Measurements from ENCODE around the gene GPR137B.
"Not testable (repeated sequence)": the region's sequence is repeated elsewhere in the genome, so short reads cannot be mapped to it uniquely, and the experiment has no call there.

GPR137B gene

GRCh38 chr1:236164273-236164672, 21.9 kb downstream of the GPR137B start:
- FAIRE-seq = no peak

- FAIRE-seq = no peak
Observed at GRCh38 chr1:236165238-236165981, 23.1 kb downstream of the GPR137B start.

GRCh38 chr1:236166041-236166440, 23.7 kb downstream of the GPR137B start:
- no peak for FAIRE-seq

GRCh38 chr1:236167154-236167553, 24.8 kb downstream of the GPR137B start:
- no peak for FAIRE-seq

GRCh38 chr1:236167578-236167977, 25.2 kb downstream of the GPR137B start:
- no peak for FAIRE-seq

GRCh38 chr1:236168716-236169429, 26.5 kb downstream of the GPR137B start:
- FAIRE-seq = no peak

GRCh38 chr1:236172041-236172579, 29.8 kb downstream of the GPR137B start:
- FAIRE-seq = no peak

- FAIRE-seq = no peak
Observed at GRCh38 chr1:236173174-236173767, 30.9 kb downstream of the GPR137B start.

GRCh38 chr1:236175642-236176336, 33.5 kb downstream of the GPR137B start:
- FAIRE-seq = no peak

GRCh38 chr1:236176337-236177336, 34.3 kb downstream of the GPR137B start:
- no peak for FAIRE-seq

- no peak for FAIRE-seq
Observed at GRCh38 chr1:236179634-236180033, 37.3 kb downstream of the GPR137B start.

GRCh38 chr1:236181059-236181458, 38.7 kb downstream of the GPR137B start:
- FAIRE-seq = no peak

GRCh38 chr1:236185687-236186086, 43.3 kb downstream of the GPR137B start:
- FAIRE-seq = no peak

GRCh38 chr1:236186471-236186870, 44.1 kb downstream of the GPR137B start:
- FAIRE-seq = not testable (repeated sequence)

- not testable (repeated sequence) for FAIRE-seq
Observed at GRCh38 chr1:236188084-236188483, 45.7 kb downstream of the GPR137B start.

- no peak for FAIRE-seq
Observed at GRCh38 chr1:236193184-236193583, 50.8 kb downstream of the GPR137B start.

- no peak for FAIRE-seq
Observed at GRCh38 chr1:236200925-236201324, 58.6 kb downstream of the GPR137B start.

GRCh38 chr1:236201786-236202185, 59.4 kb downstream of the GPR137B start:
- FAIRE-seq = no peak

- FAIRE-seq = no peak
Observed at GRCh38 chr1:236204039-236204438, 61.7 kb downstream of the GPR137B start.

- no peak for FAIRE-seq
Observed at GRCh38 chr1:236204656-236205055, 62.3 kb downstream of the GPR137B start.

GRCh38 chr1:236206548-236206947, 64.2 kb downstream of the GPR137B start:
- no peak for FAIRE-seq

GRCh38 chr1:236207121-236207520, 64.8 kb downstream of the GPR137B start:
- FAIRE-seq = no peak
